NCI-H748 (cell line): ENCODE results near the gene EMX2.

Source experiments
- DNase-seq: peaks from one replicate; lab custom pipeline; 2025; ENCODE audit not compliant: unreplicated experiment; lab: John Stamatoyannopoulos, UW

EMX2 gene

DNA sequence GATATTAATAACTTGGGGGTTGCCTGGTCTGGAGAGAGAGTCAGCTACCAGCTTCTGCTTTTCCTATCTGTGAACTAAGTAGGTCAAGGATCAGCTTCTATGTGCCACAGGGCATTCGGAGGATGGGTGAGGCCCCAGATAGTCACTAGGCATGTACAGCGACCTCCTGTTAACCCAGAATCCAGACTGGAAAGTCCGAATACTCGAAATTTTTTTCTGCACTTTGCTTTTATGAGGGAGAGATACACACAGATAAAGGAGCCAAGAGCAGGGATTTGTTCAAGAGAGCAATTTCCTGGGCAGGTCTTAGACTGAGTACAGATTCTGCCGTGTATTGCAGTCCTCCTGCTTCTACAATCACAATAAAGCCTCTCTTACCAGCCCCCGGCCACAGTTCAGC, 54.2 kb downstream of the EMX2 start:
- DNase-seq: no peak

DNA sequence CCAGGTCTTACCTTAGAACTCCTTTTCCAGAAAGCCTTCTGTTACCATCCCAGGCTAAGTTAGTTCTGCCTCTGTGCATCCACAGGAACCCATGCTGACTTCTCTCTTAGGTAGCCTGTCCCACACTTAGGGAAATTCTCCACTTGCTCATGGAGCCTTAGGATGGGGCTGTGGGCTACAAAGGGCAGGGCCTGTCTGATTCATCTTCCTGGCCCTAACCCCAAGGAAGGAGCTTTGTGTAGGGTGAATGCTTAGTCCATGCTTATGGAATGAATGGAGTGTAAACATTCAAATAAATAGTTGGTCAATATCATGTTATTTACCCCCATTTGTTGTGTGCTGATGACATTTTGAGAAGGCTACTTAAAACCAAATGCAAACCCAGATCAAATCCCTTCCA, 54.7 kb downstream of the EMX2 start:
- DNase-seq: no peak
